GM12878 (cell line): ENCODE data around the gene MAPRE2. TPM values are rescaled to one million over a fixed set of nuclear protein-coding genes. Genes with fewer than 3 reads are reported as not detected.

ENCODE experiments used
- BCL11A ChIP-seq: IDR thresholded peaks from 2 replicates; pipeline ENCODE4 v1.6.1; 2011; ENCODE audit warnings: low read depth, low read length
- PBX3 ChIP-seq: IDR thresholded peaks from 2 replicates; pipeline ENCODE4 v1.6.1; 2011; ENCODE audit warnings: mild to moderate bottlenecking, low read depth, low read length, moderate library complexity; ENCODE audit not compliant: insufficient replicate concordance
- POLR2AphosphoS2 ChIP-seq: IDR thresholded peaks from 2 replicates; pipeline ENCODE4 v1.6.1; 2011; ENCODE audit warnings: low read depth, mild to moderate bottlenecking, low read length, improper control_type of control experiment, moderate library complexity
- REST ChIP-seq: IDR thresholded peaks from 2 replicates; pipeline ENCODE4 v1.6.1; 2012; ENCODE audit warnings: mild to moderate bottlenecking, low read depth, low read length
- TCF12 ChIP-seq: IDR thresholded peaks from 2 replicates; pipeline ENCODE4 v1.6.1; 2011; ENCODE audit warnings: low read depth, mild to moderate bottlenecking, low read length
- USF1 ChIP-seq: IDR thresholded peaks from 2 replicates; pipeline ENCODE4 v1.6.1; 2011; ENCODE audit warnings: borderline replicate concordance, low read depth, mild to moderate bottlenecking, moderate library complexity, mixed read lengths, low read length; ENCODE audit not compliant: insufficient read depth; ENCODE audit errors: extremely low read length
- WRNIP1 ChIP-seq: IDR thresholded peaks from 2 replicates; pipeline ENCODE4 v1.6.1; 2011; ENCODE audit warnings: low read depth, low read length, improper control_type of control experiment, borderline replicate concordance
- YY1 ChIP-seq: IDR thresholded peaks from 2 replicates; pipeline ENCODE4 v1.6.1; 2011; ENCODE audit warnings: low read depth, mild to moderate bottlenecking, low read length
- ZBTB4 ChIP-seq: fragments of 450-650 bp; formaldehyde crosslinking; IDR thresholded peaks from 2 replicates; pipeline ENCODE4 v1.4.0; 2022; ENCODE audit warnings: mild to moderate bottlenecking, moderate library complexity
- polyA plus RNA-seq, 11 experiments: library from polyadenylated mRNA; depleted of rRNA in 4 of 11; unstranded in 6 of 11; stranded (reverse) in 5 of 11; fragments of >200 nt; fragmentation: Nextera tagmentation in 4 of 11; fragmentation: Illumina TruSeq in 1 of 11; extraction: Ambion mirVana in 4 of 11; extraction: Trizol in 1 of 11; gene quantifications; 1 replicate in 1 of 11; 2 replicates in 10 of 11; pipeline versions ENCODE4 v1.2.1 to v1.2.3, GENCODE V29; 2011 to 2016; ENCODE audit warnings: inconsistent platforms in 2 of 11, missing spikeins in 2 of 11, low read depth in 1 of 11
- total RNA-seq, 4 experiments: library from RNA; depleted of rRNA in 3 of 4; stranded (reverse); fragments of >200 nt in 3 of 4; fragmentation: Illumina TruSeq in 1 of 4; extraction: Trizol in 1 of 4; gene quantifications; 2 replicates each; pipeline versions ENCODE4 v1.2.1 to v1.2.3, GENCODE V29; 2013 to 2021

MAPRE2 gene
- total and polyA plus RNA-seq, 10 of the 15 experiments (the other 5 are each of a cell fraction or from before 2014, with no cell fraction given), result 11.0 to 50.6 (median 24.0) TPM

- TF ChIP-seq REST (no peak), POLR2AphosphoS2 (no peak), PBX3 (no peak), WRNIP1 (no peak), YY1 (no peak), TCF12 (no peak), ZBTB4 (CRISPR knock-in tag) (no peak), BCL11A (no peak), USF1 (no peak)
Observed at GRCh38 chr18:35186291-35187034, 145.2 kb downstream of the MAPRE2 start (continued).
